ENCODE measurements around the gene TXNDC17. TPM values are rescaled to one million over a fixed set of nuclear protein-coding genes. Genes with fewer than 3 reads are reported as not detected.

The TXNDC17 gene
- total and polyA plus RNA-seq, 9 of the 15 experiments (the other 6 are each of a cell fraction or from before 2014, with no cell fraction given), result 108 to 759 (median 179) TPM

DNA sequence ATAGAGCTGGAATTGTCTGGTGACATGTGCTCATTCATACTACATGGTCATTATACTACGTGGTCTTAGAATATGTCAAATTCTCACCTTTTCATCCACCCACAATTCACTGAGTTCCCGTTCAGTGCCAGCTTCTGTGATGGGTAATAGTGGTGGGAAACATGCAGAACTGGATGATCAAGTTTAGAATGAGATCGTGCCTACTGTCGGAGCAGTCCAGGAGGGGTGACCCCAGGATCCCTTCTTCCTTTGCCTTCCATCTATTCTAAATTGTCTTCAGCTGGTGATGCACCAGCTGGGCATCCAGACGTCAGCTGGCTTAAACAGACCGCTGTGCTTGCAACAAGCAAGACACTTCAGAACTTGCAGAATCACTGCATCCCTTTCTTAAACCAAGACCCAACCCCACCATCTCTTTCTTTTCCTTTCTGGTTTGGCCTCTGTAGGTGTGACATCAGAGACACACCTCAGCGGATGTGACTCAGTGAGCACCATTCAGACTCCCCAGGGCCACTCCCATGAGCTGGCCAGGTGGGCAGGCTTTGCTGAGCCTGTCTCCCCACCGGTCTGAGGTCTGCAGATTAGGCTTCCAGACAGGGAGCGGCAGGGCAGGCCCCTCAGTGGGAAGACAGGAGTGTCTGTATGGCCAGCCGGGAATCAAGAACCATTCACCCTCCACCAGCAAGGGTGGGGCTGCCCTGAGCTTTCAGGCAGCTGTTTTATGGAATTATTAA, 28.8 kb downstream of the TXNDC17 start:
- intact Hi-C loops (cut with micrococcal nuclease) (loop anchor here (5.0 kb wide), 2 partner anchors 173 to 343 kb away; partner anchors contain the start of gene RNASEK), in situ Hi-C loops (cut with MboI) (loop anchor here (5.0 kb wide), 1 partner anchor 338 kb away; no protein-coding TSS in a partner anchor)
- H3K4me1 ChIP-seq (replicated peaks in 1 of 2; ENCODE audit: control insufficient read depth in 2 of 2, insufficient read depth in 2 of 2, low read length in 2 of 2), result no peaks in the 10 kb centered on the region; a peak in 1 of 5 replicates
- no peak for DNase-seq (ENCODE audit: extremely low read depth in 1 of 4, low spot score in 3 of 4)
- H3K27ac ChIP-seq (ENCODE audit: extremely low read depth, low read depth, low read length), result no peak overlapping the region
- no peaks in the 10 kb centered on the region for H3K79me2 ChIP-seq (ENCODE audit: control insufficient read depth, insufficient read depth, low read length)
- no peak for FAIRE-seq
- H2AFZ ChIP-seq (ENCODE audit: low read depth, low read length), result no peak overlapping the region
- H3K9me3 ChIP-seq (replicated peaks; ENCODE audit: control insufficient read depth, insufficient read depth, low read depth, low read length), result no peaks in the 10 kb centered on the region
- H3K27me3 ChIP-seq (ENCODE audit: control insufficient read depth in 2 of 2, insufficient read depth in 2 of 2, low read length in 2 of 2), result peaks cover 6 to 41% of the 10 kb centered on the region in 2 experiments; a peak in 4 of 5 replicates
- H3K36me3 ChIP-seq (ENCODE audit: control insufficient read depth, insufficient read depth, low read length), result no peaks in the 10 kb centered on the region
- no peak overlapping the region for H3K4me3 ChIP-seq
- ATAC-seq, result no peak
- POLR2A ChIA-PET, result interaction anchor here (0.7 kb wide), 1 partner anchor 132 kb away, joined by 3 read pairs; no protein-coding TSS in a partner anchor
- H4K20me1 ChIP-seq (replicated peaks; ENCODE audit: control insufficient read depth, insufficient read depth, low read length), result no peaks in the 10 kb centered on the region
- 0% methylated on average over 7 of the region's 10 CpGs for WGBS (ENCODE audit: insufficient coverage, low coverage, missing lambda C conversion rate)
- H3K9ac ChIP-seq (ENCODE audit: insufficient read depth in 1 of 2, low read depth in 2 of 2, low read length in 2 of 2), result no peak overlapping the region
- H3K4me2 ChIP-seq (ENCODE audit: insufficient read depth, low read length), result no peak overlapping the region
- no peaks in the 10 kb centered on the region for H3K9me1 ChIP-seq (ENCODE audit: control insufficient read depth, insufficient read depth, low read length)
- BruUV-seq (replicated peaks), result no TSS peak
- CTCF ChIA-PET (ENCODE audit: low intra/inter-chr PET ratio), result no interaction called here
- no peak for TF ChIP-seq NFIC (IDR thresholded peaks at IDR 0.05)
- TF ChIP-seq POLR2B (IDR thresholded peaks at IDR 0.05; ENCODE audit: low read depth, partially characterized antibody), result no peak
- TF ChIP-seq ZNF507 (tag; conservative IDR thresholded peaks at IDR 0.05), result no peak
- TF ChIP-seq, protein P1, sequence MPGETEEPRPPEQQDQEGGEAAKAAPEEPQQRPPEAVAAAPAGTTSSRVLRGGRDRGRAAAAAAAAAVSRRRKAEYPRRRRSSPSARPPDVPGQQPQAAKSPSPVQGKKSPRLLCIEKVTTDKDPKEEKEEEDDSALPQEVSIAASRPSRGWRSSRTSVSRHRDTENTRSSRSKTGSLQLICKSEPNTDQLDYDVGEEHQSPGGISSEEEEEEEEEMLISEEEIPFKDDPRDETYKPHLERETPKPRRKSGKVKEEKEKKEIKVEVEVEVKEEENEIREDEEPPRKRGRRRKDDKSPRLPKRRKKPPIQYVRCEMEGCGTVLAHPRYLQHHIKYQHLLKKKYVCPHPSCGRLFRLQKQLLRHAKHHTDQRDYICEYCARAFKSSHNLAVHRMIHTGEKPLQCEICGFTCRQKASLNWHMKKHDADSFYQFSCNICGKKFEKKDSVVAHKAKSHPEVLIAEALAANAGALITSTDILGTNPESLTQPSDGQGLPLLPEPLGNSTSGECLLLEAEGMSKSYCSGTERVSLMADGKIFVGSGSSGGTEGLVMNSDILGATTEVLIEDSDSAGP (CRISPR knock-in tag; IDR thresholded peaks at IDR 0.05), result no peak
- TF ChIP-seq NUFIP1 (IDR thresholded peaks at IDR 0.05; ENCODE audit: partially characterized antibody), result no peak
- TF ChIP-seq, protein P2, sequence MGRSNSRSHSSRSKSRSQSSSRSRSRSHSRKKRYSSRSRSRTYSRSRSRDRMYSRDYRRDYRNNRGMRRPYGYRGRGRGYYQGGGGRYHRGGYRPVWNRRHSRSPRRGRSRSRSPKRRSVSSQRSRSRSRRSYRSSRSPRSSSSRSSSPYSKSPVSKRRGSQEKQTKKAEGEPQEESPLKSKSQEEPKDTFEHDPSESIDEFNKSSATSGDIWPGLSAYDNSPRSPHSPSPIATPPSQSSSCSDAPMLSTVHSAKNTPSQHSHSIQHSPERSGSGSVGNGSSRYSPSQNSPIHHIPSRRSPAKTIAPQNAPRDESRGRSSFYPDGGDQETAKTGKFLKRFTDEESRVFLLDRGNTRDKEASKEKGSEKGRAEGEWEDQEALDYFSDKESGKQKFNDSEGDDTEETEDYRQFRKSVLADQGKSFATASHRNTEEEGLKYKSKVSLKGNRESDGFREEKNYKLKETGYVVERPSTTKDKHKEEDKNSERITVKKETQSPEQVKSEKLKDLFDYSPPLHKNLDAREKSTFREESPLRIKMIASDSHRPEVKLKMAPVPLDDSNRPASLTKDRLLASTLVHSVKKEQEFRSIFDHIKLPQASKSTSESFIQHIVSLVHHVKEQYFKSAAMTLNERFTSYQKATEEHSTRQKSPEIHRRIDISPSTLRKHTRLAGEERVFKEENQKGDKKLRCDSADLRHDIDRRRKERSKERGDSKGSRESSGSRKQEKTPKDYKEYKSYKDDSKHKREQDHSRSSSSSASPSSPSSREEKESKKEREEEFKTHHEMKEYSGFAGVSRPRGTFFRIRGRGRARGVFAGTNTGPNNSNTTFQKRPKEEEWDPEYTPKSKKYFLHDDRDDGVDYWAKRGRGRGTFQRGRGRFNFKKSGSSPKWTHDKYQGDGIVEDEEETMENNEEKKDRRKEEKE (IDR thresholded peaks at IDR 0.05; ENCODE audit: borderline replicate concordance in 1 of 2, control insufficient read depth in 1 of 2, low read depth in 2 of 2, low read length in 1 of 2), result no peak
- TF ChIP-seq ZNF311 (CRISPR knock-in tag; IDR thresholded peaks at IDR 0.05), result no peak
- no peak for TF ChIP-seq STAT5B (CRISPR knock-in tag; IDR thresholded peaks at IDR 0.05)
- TF ChIP-seq ZKSCAN8 (CRISPR knock-in tag; IDR thresholded peaks at IDR 0.05), result no peak
- TF ChIP-seq, protein P3, sequence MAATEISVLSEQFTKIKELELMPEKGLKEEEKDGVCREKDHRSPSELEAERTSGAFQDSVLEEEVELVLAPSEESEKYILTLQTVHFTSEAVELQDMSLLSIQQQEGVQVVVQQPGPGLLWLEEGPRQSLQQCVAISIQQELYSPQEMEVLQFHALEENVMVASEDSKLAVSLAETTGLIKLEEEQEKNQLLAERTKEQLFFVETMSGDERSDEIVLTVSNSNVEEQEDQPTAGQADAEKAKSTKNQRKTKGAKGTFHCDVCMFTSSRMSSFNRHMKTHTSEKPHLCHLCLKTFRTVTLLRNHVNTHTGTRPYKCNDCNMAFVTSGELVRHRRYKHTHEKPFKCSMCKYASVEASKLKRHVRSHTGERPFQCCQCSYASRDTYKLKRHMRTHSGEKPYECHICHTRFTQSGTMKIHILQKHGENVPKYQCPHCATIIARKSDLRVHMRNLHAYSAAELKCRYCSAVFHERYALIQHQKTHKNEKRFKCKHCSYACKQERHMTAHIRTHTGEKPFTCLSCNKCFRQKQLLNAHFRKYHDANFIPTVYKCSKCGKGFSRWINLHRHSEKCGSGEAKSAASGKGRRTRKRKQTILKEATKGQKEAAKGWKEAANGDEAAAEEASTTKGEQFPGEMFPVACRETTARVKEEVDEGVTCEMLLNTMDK (IDR thresholded peaks at IDR 0.05; ENCODE audit: borderline replicate concordance, insufficient read depth, low read depth, low read length, poor library complexity, severe bottlenecking), result no peak
- no peak for TF ChIP-seq LCOR (CRISPR knock-in tag; IDR thresholded peaks at IDR 0.05)
- TF ChIP-seq, protein P4, sequence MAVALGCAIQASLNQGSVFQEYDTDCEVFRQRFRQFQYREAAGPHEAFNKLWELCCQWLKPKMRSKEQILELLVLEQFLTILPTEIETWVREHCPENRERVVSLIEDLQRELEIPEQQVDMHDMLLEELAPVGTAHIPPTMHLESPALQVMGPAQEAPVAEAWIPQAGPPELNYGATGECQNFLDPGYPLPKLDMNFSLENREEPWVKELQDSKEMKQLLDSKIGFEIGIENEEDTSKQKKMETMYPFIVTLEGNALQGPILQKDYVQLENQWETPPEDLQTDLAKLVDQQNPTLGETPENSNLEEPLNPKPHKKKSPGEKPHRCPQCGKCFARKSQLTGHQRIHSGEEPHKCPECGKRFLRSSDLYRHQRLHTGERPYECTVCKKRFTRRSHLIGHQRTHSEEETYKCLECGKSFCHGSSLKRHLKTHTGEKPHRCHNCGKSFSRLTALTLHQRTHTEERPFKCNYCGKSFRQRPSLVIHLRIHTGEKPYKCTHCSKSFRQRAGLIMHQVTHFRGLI (CRISPR knock-in tag; IDR thresholded peaks at IDR 0.05), result no peak
- no peak for TF ChIP-seq ZBTB8A (IDR thresholded peaks at IDR 0.05; ENCODE audit: partially characterized antibody)

Data from K562 (cell line).